Mesodermal cell (in vitro differentiated cells): ENCODE data around the gene ZNF716.

Experiments used
- H3K27ac ChIP-seq: 2 replicates; pipeline ENCODE4 v1.7.0; 2013; ENCODE audit warnings: mild to moderate bottlenecking, low read depth, low read length, moderate library complexity; ENCODE audit not compliant: severe bottlenecking
- H3K36me3 ChIP-seq: 2 replicates; pipeline ENCODE4 v1.7.1; 2013; ENCODE audit warnings: mild to moderate bottlenecking, low read length, moderate library complexity; ENCODE audit not compliant: control insufficient read depth, insufficient read depth
- H3K4me1 ChIP-seq: one replicate; pipeline ENCODE4 v1.7.1; 2013; ENCODE audit warnings: mild to moderate bottlenecking, low read length; ENCODE audit not compliant: insufficient read depth, control insufficient read depth, poor library complexity, severe bottlenecking
- H3K4me3 ChIP-seq: 2 replicates; pipeline ENCODE4 v1.7.0; 2013; ENCODE audit warnings: low read length, control low read depth, mild to moderate bottlenecking; ENCODE audit not compliant: insufficient read depth, poor library complexity, severe bottlenecking; ENCODE audit errors: extremely low read depth
- H3K9me3 ChIP-seq: 2 replicates; pipeline ENCODE4 v1.7.1; 2013; ENCODE audit warnings: mild to moderate bottlenecking, low read length, moderate library complexity; ENCODE audit not compliant: control insufficient read depth
- WGBS, 2 experiments: methylation state at CpG; one replicate each; pipeline ENCODE4 v1.1.5; 2013; ENCODE audit warnings: missing lambda C conversion rate in 2 of 2; ENCODE audit not compliant: insufficient coverage in 2 of 2; 5-methylcytosine and 5-hydroxymethylcytosine counted together

ZNF716 gene

GRCh38 chr7:57414415-57414814 lies 35.6 kb upstream of the ZNF716 start:
- Histone ChIP-seq H3K4me3 (no peak overlapping the region), H3K4me1 (no peaks in the 10 kb centered on the region), H3K27ac (no peak overlapping the region), H3K36me3 (no peaks in the 10 kb centered on the region), H3K9me3 (peaks cover 73% of the 10 kb centered on the region)
- 61 to 67% methylated on average over 6 of the region's 6 CpGs for WGBS, 2 experiments

- no peak overlapping the region for H3K27ac ChIP-seq
- WGBS, 2 experiments: 29% methylated on average over 1 of the region's 1 CpG; no CpG with 5 or more reads in 1 of the 2 experiments
- peaks cover 70% of the 10 kb centered on the region for H3K9me3 ChIP-seq
- no peaks in the 10 kb centered on the region for H3K36me3 ChIP-seq
- no peak overlapping the region for H3K4me3 ChIP-seq
- no peaks in the 10 kb centered on the region for H3K4me1 ChIP-seq
Measured at GRCh38 chr7:57414852-57415251, 35.1 kb upstream of the ZNF716 start.

- Histone ChIP-seq H3K4me1 (no peaks in the 10 kb centered on the region), H3K9me3 (peaks cover 65% of the 10 kb centered on the region), H3K27ac (no peak overlapping the region), H3K36me3 (no peaks in the 10 kb centered on the region), H3K4me3 (no peak overlapping the region)
- WGBS, 2 experiments: 69 to 78% methylated on average over 5 of the region's 5 CpGs
Measured at GRCh38 chr7:57415326-57415725, 34.7 kb upstream of the ZNF716 start.

- Histone ChIP-seq H3K27ac (no peak overlapping the region), H3K36me3 (no peaks in the 10 kb centered on the region), H3K4me1 (no peaks in the 10 kb centered on the region), H3K9me3 (peaks cover 61% of the 10 kb centered on the region), H3K4me3 (no peak overlapping the region)
- 56 to 62% methylated on average over 8 to 9 of the region's 9 CpGs for WGBS, 2 experiments
Measured at GRCh38 chr7:57415730-57416129, 34.2 kb upstream of the ZNF716 start.

GRCh38 chr7:57416601-57417358 lies 33.2 kb upstream of the ZNF716 start:
- no peaks in the 10 kb centered on the region for H3K4me1 ChIP-seq
- H3K9me3 ChIP-seq: peaks cover 53% of the 10 kb centered on the region
- H3K4me3 ChIP-seq: no peak overlapping the region
- WGBS, 2 experiments: 74 to 79% methylated on average over 2 to 7 of the region's 8 CpGs
- H3K27ac ChIP-seq: no peak overlapping the region
- H3K36me3 ChIP-seq: no peaks in the 10 kb centered on the region

- Histone ChIP-seq H3K4me3 (no peak overlapping the region), H3K36me3 (no peaks in the 10 kb centered on the region), H3K4me1 (no peaks in the 10 kb centered on the region), H3K9me3 (peaks cover 46% of the 10 kb centered on the region), H3K27ac (no peak overlapping the region)
- WGBS, 2 experiments: 50% methylated on average over 1 of the region's 3 CpGs; no CpG with 5 or more reads in 1 of the 2 experiments
Measured at GRCh38 chr7:57417736-57418135, 32.2 kb upstream of the ZNF716 start.

- WGBS, 2 experiments: 100% methylated on average over 2 of the region's 3 CpGs; no CpG with 5 or more reads in 1 of the 2 experiments
- H3K4me3 ChIP-seq: no peak overlapping the region
- H3K9me3 ChIP-seq: peaks cover 42% of the 10 kb centered on the region
- H3K36me3 ChIP-seq: no peaks in the 10 kb centered on the region
- no peaks in the 10 kb centered on the region for H3K4me1 ChIP-seq
- H3K27ac ChIP-seq: no peak overlapping the region
Measured at GRCh38 chr7:57423768-57424167, 26.2 kb upstream of the ZNF716 start.

GRCh38 chr7:57424515-57425238 lies 25.3 kb upstream of the ZNF716 start:
- H3K27ac ChIP-seq: no peak overlapping the region
- H3K4me3 ChIP-seq: no peak overlapping the region
- H3K4me1 ChIP-seq: no peaks in the 10 kb centered on the region
- no peaks in the 10 kb centered on the region for H3K36me3 ChIP-seq
- 91 to 93% methylated on average over 71 to 89 of the region's 89 CpGs for WGBS, 2 experiments
- peaks cover 44% of the 10 kb centered on the region for H3K9me3 ChIP-seq

GRCh38 chr7:57425239-57425944 lies 24.6 kb upstream of the ZNF716 start:
- H3K36me3 ChIP-seq: no peaks in the 10 kb centered on the region
- no peak overlapping the region for H3K27ac ChIP-seq
- H3K9me3 ChIP-seq: peaks cover 44% of the 10 kb centered on the region
- 88% methylated on average over 34 to 39 of the region's 39 CpGs for WGBS, 2 experiments
- no peak overlapping the region for H3K4me3 ChIP-seq
- no peaks in the 10 kb centered on the region for H3K4me1 ChIP-seq

GRCh38 chr7:57425969-57426628 lies 23.9 kb upstream of the ZNF716 start:
- H3K4me3 ChIP-seq: no peak overlapping the region
- 70% methylated on average over 18 to 27 of the region's 29 CpGs for WGBS, 2 experiments
- H3K9me3 ChIP-seq: peaks cover 51% of the 10 kb centered on the region
- H3K36me3 ChIP-seq: no peaks in the 10 kb centered on the region
- H3K4me1 ChIP-seq: no peaks in the 10 kb centered on the region
- H3K27ac ChIP-seq: no peak overlapping the region
